NCI-H1105 treated with DMSO at 0.1 percent for 48 hours (cell line): Measurements from ENCODE around the gene RBBP5.

Experiments
- DNase-seq: peaks from one replicate; lab custom pipeline; 2025; lab: John Stamatoyannopoulos, UW

The RBBP5 gene

DNA sequence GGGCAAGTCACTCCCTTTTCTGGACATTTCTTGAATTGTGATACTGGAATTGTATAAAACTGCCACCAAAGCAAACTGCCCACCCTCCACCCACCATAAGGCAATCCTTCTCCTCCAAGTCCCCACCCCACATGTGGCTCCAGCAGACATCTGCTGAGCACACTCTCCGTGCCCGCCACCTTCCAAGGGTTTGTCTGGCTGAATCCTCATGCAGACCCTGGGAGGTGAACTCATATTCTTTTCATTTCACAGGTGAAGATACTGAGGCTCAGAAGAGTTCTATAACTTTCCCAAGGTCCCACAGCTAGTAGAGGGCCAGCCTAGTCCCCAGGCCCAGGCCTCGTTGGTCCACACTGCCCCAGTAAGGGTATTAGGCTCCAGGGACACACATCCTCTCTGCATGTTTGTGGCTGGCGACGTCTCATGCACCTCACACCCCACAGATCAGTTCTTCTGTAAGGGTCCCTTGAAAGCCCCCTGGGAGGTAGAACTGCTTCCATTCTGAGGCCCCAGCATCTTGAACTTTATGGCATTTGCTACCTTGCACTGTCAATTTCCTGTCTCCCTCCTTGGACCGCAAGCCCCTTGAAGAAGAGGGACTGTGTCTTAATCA, 64.7 kb downstream of the RBBP5 start:
- no peak for DNase-seq

DNA sequence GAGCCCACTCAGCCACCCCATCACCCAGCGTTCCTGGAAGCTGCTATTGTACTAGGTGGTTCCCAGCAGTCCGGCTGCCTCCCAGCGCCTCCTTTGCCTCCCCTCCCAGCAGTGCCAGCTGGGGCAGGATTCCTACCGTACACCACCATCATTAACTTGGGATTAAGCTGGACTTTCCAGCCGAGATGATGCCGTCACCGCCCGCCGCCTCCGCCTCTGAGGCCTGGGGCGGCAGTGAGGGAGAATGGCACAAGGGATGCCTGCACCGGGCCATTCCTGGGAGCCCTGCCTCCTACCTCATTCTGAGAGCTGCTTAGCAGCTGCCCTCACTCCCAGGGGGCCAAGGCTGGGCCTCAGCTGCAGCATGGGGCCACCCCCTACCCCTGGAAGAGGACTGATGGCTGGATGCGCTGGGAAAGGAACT, 65.6 kb downstream of the RBBP5 start:
- no peak for DNase-seq

DNA sequence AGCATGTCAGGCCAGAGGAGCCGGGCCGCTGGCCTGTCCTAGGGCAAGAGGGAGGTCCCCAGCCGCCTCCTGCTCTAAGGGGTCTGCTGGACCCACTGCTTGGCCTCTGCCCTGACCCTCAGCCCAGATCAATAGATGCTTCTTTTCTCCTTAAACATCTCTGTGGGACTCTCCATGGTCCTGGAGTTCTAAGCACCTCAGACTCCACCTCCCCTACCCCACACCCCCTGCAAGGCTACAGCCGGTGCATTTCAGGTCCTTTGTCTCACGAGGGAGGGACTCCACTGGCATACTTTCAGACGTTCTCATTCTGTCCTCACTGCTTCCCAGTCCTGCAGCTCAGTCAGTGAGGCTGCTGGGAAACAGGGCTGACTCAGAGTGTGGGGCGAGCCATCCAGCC, 67.8 kb downstream of the RBBP5 start:
- no peak for DNase-seq

DNA sequence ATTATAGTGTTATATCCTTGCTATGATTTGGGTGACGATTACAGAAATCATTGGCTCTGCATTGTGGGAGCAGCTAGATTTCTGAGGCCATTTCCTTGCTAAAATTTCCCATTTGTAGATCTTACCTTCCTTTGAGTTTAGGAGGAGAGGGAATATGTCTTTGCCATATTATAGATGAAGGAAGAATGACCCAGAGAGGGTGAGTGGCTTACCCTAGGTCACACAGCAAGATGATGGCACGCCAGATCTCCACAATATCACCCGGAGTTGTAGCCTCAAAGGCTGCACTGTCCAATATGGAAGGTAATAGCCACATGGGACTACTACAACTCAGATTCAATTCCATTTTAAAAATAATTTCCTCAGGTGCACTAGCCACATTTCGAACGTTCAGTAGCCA, 68.5 kb downstream of the RBBP5 start:
- DNase-seq: no peak

DNA sequence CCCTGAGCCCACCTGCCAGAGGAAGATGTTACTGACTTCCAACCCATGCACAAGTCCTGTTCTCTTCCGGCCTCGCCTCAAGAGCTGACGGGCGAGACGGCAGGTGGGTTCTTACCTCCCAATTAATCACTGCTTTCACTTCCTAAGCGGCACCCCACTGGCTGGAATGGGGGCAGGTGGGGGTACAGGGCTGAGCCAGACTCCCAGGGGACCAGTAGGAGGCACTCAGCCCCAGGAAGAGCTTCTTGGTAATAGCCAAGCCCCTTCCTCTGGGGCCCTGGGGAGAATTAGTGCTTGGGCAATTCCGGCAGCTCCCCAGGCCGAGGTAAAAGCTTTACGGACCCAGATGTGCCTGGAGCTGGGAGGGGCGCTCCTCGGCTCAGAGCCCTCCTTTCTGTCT, 69.1 kb downstream of the RBBP5 start:
- no peak for DNase-seq

DNA sequence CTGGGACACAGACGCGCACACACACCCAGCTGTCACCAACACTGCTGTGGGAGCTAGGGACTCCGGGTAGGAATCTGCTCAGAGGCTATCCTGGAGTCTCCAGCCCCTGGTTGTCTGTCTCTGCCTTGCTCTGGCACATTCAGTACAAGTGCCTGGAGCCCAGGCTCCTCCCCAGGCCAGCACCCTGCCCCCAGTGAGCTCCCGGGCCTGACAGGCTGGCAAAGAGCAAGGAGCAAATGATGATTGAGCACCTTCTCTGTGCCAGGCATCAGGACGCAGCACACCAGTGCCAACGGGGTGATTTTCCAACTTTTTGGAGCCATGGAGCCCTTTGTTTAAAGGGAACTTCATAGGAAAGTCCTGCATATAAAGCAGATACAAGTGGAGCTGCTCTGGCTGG, 72.3 kb downstream of the RBBP5 start:
- DNase-seq: no peak

DNA sequence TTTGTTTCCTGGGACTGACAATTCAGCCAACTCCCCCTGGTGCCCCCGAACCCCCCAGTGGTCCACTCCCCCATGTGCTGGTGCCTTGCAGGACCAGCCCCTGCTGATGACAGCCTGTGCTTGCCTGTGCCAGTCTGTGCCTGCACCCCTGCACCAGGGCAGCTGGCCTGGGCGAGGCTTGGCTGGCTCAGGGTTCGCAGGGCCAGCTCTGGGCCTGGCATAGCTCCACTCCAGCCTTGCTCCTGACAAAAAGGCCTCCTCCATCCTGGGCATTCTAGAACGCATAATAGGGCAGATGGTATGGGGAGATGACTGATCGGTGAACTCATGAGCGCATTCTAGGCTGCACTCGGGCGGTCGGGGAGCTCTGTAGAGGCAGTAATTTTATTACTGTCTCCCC, 73.4 kb downstream of the RBBP5 start:
- no peak for DNase-seq

DNA sequence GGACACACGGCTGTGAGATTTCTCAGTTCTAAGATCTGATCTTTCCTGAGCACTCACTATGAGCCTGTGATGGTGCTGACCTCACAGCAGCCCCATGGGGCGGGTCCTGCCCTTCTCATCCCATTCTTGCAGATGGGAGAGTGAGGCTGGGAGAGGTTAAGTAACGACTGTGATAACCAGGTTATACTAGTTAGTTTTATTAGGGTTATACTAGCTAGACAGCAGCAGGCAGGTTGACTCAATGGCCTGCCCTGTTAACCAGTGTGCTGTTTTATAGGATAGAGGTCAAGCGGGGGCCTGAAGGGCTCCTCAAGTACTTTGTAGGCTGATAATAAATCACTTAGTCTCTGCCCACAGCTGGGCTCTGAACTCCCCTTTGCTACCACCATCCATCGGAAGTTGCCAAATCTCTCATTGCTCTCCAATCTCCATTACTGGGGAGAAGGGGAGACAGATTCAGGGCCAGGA, 74.0 kb downstream of the RBBP5 start:
- DNase-seq: no peak

DNA sequence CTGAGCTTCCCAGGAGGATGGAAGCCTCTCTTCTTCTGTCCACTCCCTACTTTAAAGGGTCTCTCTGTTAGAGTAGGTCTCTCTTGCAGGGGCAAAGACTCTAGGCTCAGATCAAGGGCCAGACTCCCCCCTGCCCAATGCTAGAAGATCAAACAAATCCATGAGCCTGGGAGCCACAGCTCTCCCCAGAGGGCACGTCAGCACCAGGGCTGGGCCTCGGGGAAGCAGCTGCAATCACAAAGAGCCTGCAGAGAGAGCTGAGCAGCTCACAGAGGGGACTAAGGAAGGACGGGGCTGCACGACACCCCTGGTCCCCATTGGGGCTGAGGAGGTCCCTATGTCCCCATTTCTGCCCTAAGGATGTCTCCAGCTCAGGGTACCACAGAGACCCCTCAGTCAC, 74.9 kb downstream of the RBBP5 start:
- no peak for DNase-seq

DNA sequence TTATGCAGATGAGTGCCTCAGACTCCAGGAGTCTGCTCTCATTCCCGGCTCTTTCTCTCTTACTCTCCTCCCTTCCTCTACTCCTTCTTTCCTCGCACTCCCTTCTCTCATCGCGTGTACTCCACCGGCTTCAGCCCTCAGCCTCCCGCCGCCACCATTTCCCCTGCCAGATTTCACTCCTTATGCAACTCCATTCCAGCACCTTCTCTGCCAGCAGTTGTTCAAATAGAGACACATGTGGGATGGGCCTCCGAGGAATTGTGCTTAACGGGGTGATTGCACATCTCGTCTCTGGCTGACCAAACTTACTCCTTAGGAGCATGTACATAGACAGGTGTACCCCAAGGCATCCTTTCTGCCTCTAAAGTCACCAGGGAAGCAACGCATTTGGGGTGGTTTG, 76.6 kb downstream of the RBBP5 start:
- no peak for DNase-seq

DNA sequence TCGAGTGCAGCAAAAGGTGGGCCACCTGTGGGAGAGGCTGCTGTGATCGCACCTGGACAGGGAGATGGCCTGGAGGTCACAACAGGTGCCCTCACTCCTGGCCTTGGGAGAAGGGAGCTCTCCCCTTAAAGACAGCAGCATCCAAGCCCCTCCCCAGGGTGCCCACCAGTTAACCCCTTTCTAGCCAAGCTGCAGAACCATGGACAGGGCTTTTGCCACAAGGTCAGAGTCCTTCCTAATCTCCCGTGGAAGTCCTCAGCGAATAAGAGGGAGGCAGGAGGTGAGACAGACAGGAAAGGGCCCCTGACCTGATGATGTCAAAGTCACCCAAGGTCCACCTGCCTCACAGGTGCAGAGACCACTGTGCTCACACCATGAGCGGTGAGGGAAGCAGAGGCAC, 77.0 kb downstream of the RBBP5 start:
- DNase-seq: no peak

DNA sequence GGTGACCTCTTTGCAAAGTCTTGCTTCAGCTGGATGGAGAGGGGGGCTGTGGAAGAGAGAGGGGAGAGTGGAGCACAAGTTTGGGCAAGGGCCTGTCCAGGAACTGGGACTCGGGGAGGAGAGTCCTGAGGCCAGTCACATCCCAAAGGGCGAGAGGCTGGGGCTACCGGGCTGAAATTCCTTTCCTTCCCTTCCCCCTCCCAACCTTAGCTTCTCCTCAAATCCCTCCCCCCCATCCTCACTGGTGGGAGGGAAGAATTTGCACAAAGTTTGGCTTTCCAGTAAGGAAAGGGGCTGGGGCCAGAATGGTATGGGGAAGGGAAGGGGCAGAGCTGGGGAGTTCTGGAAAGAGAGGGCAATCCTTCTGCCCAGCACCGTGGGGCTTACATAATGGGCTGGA, 77.9 kb downstream of the RBBP5 start:
- DNase-seq: no peak

DNA sequence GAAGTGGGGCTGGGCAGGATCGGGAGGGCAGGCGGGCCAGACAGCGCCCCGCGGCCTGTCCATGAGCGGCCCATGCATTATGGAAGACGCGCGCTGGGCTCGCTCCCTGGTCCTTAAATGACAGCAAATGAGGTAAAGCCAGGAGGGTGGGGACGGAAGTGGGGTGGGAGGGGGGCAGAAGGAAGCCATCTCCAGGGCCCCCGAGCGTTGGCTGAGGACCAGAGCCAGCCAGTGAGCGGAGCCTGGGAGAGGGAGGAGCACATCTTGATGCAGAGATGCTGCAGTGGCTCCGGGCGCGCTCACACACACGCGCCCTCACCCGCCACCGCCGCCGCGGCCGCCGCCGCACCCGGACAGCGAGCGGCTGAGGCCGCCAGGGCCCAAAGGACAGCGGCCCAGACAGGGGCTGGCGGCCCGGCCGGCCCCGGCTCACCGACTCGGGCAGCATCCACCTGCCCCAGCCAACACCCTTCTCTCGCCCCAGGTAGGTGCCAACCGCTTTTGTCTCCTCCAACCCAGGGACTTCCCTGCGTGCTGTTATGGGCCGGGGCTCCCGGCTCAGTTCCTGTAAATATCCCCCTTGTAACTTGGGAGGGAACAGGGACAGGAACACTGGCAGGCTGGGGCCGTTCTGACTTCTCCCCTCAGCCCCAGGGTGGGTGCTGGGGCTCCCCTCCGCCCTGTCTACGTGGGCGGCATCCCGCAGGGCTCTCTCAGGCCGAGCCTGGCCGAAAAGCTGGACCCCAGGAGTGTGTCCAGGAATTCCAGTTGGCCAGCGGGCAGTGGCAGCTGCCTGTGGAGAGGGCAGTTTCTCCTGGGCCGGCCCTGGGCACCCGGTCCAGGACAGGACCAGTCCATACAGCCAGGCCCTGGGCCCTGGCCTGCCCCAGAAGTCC, 78.6 kb downstream of the RBBP5 start, which contains the start of gene CNTN2:
Gene CNTN2, plus strand, starts transcription at position 302 of the 896 bp plus-strand sequence. CDS start 9,974 bp downstream, outside the sequence.
- DNase-seq: peak; percentile 81

DNA sequence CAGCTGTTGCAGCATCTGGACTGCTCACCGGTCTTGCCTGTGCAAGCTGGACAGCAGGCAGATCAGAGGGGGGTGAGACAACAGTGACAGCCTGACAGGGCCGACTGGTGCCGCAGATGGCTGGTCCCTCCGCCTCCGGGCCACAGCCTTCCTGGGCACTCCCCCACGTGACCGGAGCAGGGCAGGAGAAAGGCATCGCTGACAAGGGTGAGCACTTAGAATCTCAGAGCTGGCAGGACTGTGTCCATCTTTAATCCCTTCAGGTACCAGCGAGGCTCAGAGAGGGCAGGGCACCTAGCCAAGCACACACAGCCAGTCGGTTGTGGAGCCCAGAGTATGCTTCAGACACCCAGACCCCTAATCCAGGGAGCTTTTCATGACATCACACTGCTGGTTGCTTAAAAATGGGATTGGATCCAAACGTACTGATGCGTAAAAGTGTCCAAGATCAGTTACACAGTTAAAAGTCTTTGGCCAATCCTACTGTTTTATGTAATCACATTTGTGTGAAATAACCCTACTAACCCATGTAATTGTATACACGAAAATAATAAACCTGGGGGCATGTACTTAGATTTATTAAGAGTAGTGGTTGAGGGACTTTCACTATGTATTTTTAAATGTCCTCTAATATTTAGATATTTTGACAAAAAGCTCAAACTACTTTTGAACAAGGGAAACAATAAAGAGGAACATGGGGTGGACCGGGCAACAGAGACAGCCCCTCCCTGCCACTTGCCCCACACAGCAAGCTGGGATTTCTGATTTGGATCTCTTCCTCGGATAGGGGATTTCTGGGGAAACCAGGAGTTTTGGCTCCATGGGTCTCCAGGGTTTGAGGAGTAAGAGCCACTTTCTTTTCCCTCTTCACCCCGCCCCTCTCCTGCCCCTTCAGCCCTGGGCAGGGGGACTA, 79.5 kb downstream of the RBBP5 start:
- no peak for DNase-seq

DNA sequence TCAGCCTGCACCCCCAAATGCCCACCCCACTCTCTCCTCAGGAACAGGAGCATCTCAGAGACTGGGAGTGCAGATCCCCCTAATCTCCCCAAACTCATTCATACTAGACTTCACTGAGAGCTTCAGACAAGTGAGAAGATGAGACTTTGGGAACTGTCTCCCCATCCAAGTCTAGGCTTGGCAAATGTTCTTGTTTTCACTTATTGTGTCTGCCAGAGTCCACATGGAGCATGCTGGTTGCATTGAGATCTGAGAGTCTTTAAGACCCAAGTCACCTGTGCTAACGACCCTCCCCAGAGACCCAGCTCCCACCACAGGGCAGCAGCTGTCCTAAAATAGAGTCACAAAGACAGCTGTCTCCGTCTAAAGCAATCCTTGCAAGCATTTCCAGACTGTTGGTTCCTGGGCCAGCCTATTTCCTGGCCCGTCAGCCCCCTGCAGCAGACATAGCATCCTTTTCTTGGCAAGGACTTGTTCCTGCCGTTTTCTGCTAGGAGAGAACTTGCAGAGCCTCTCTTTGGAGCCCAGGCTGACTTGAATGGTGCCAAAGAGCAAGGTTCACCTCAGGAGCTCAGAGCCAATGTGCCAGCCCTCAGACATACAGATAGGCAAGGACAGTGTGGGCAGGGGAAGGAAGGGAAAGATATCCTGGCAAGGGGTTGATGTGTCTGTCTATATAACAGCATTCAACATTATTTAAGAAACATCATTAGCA, 80.6 kb downstream of the RBBP5 start:
- no peak for DNase-seq

DNA sequence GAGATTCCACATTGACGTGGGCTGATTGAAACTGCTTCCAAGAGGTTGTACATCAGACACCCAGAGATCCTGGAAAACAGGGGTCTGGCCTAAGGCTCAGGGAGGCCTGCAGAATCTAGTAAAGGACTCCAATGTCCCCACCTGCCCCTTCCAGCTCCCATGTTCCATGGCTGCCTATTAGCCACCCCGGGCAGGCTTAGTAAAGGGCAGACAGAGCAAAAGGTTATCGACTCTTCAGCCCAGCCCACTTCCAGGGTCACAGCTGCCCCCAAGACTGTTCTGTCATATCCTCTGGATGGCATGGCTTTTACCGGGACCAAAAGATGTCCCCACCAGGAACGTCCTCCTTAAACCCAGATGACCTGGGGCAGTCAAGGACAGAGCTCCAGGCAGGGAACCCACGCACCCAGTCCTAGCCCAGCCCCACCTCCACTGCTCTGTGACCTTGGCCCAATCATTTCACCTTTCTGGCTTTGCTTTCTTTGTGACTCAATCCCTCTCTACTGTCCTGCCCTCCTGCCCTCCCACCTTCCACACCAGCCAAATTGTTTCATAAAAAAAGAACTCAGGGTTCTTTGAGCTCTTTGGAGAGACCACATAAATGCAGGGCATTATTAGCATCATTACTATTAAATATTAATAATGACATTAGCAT, 83.5 kb downstream of the RBBP5 start:
- no peak for DNase-seq

DNA sequence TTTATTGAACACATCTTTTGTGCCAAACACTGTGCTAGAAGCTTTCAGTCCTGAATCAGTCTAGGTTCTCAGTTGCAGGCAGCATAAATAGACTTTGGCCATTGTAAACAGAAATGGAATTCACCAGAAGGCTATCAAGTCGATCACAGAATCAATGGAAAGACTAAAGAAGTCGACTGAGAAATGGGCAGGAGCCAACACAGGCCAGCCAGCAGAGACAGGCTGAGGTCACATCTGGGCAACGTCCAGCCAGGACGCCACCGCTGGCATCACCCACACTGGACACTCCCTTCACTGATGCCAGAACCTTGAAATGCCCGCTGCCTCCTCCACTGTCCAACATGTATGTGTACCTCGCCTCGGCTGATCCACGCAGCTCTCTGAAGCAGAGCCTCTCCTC, 84.2 kb downstream of the RBBP5 start:
- no peak for DNase-seq
